Measurements from ENCODE around the gene THAP6.
"Not testable (repeated sequence)": the region's sequence is repeated elsewhere in the genome, so short reads cannot be mapped to it uniquely, and the experiment has no call there.

DNA sequence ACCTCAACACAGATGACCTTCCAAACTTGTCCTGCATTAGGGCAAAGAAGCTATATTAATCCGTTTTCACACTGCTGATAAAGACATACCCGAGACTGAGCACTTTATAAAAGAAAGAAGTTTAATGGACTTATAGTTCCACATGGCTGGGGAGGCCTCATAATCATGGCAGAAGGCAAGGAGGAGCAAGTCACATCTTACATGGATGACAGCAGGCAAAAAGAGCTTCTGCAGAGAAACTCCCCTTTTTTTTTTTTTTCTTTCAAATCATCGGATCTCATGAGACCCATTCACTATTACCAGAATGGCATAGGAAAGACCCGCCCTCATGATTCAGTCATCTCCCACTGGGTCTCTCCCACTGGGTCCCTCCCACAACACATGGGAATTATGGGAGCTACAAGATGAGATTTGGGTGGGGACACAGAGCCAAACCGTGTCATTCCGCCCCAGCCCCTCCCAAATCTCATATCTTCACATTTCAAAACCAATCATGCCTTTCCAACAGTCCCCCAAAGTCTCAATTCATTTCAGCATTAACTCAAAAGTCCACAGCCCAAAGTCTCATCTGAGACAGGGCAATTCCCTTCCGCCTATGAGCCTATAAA lies 17.4 kb downstream of the THAP6 start:
- TF ChIP-seq POLR2A (IDR thresholded peaks at IDR 0.05; ENCODE audit: control extremely low read depth in 1 of 2, low read depth in 2 of 2, low read length in 2 of 2); TEAD4 (IDR thresholded peaks at IDR 0.05; ENCODE audit: low read depth, low read length); ZNF274 (IDR thresholded peaks at IDR 0.05; ENCODE audit: borderline replicate concordance, extremely low read depth, low read length); EGR1 (IDR thresholded peaks at IDR 0.05; ENCODE audit: borderline replicate concordance, low read depth, low read length); SP4 (IDR thresholded peaks at IDR 0.05; ENCODE audit: low read length); EZH2 (IDR thresholded peaks at IDR 0.05; ENCODE audit: low read depth, low read length, severe bottlenecking); RXRA (IDR thresholded peaks at IDR 0.05; ENCODE audit: insufficient read depth, low read depth, low read length); NRF1 (IDR thresholded peaks at IDR 0.05; ENCODE audit: low read depth, low read length); YY1 (IDR thresholded peaks at IDR 0.05; ENCODE audit: low read depth, low read length); MAX (IDR thresholded peaks at IDR 0.05); TAF1 (IDR thresholded peaks at IDR 0.05; ENCODE audit: low read depth, low read length); GABPA (IDR thresholded peaks at IDR 0.05; ENCODE audit: borderline replicate concordance, insufficient read depth, low read length); GTF2F1 (IDR thresholded peaks at IDR 0.05; ENCODE audit: borderline replicate concordance, low read depth, low read length): not testable (repeated sequence)
- TF ChIP-seq, protein P1, sequence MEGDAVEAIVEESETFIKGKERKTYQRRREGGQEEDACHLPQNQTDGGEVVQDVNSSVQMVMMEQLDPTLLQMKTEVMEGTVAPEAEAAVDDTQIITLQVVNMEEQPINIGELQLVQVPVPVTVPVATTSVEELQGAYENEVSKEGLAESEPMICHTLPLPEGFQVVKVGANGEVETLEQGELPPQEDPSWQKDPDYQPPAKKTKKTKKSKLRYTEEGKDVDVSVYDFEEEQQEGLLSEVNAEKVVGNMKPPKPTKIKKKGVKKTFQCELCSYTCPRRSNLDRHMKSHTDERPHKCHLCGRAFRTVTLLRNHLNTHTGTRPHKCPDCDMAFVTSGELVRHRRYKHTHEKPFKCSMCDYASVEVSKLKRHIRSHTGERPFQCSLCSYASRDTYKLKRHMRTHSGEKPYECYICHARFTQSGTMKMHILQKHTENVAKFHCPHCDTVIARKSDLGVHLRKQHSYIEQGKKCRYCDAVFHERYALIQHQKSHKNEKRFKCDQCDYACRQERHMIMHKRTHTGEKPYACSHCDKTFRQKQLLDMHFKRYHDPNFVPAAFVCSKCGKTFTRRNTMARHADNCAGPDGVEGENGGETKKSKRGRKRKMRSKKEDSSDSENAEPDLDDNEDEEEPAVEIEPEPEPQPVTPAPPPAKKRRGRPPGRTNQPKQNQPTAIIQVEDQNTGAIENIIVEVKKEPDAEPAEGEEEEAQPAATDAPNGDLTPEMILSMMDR (IDR thresholded peaks at IDR 0.05; ENCODE audit: control extremely low read depth in 1 of 3, insufficient read depth in 1 of 3, low read depth in 1 of 3, low read length in 3 of 3), result not testable (repeated sequence)
